ENCODE results near the gene PRMT7.
A peak's percentile ranks its signal among the peaks of the same experiment; 100 is the strongest.

The PRMT7 gene

GRCh38 chr16:68361485-68361884 is 50.7 kb downstream of the PRMT7 start:
- DNase-seq (ENCODE audit: extremely low read depth in 1 of 2, low read depth in 1 of 2) = no peak

- DNase-seq (ENCODE audit: extremely low read depth in 1 of 2, low read depth in 1 of 2) = no peak
Measured at GRCh38 chr16:68362262-68362913, 51.6 kb downstream of the PRMT7 start.

DNA sequence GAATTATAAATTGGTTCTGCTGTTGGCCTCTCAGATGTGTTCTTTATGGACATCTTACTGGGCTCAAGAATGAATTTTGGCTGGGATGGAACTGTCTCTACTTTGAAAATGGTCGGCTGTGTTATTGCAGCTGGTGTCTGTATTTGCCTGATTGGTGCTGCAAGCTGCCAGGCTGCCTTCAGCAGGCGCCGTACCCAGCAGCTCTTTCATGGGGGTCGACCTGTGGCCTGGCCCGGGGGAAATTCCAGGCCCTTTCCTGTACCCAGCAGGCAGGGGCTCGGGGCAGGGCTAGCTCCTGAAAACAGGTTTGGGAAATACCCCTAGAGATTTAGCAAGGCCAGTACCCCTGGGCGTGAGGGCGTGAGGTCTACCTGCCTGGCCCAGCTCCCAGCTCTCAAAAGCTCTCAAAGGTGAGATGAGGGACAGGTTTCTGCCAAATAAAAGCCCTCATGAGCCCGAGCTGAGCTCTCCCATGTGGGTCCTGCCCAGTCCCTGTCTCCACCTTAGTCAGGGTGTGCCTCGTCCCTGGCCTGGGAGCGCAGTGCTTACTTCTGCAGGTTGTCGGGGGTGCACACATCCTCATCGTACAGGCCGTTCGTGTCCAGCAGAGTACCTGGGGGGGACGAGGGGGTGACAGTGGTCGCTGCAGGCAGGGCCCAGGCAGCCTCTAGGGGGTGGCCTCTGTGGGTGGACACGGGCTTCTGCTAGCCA is 52.3 kb downstream of the PRMT7 start:
- no peak for DNase-seq (ENCODE audit: extremely low read depth in 1 of 2, low read depth in 1 of 2)

GRCh38 chr16:68363658-68364521 is 53.1 kb downstream of the PRMT7 start:
- DNase-seq (ENCODE audit: extremely low read depth in 1 of 2, low read depth in 1 of 2) = no peak

DNA sequence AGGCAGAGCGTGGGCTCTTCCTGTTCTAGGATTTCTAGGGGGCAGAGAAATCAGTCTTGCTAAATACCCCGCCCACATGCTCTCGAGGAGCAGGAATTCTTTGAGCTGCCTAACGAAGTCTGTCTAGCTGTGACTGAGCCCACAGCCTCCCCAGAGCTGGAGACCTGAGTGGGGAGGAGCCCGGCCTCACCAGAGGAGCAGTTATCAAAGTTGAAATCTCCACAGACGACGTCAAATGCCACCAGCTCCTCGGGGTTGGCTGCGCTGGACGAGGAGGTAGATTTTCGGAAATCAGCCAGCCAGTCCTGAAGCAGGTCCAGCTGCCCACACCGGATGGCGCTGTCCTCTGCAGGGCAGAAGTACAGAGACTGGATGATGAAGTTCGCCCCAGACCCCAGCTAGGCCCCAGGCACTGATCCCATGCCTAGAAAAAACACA is 53.8 kb downstream of the PRMT7 start:
- no peak for DNase-seq (ENCODE audit: extremely low read depth in 1 of 2, low read depth in 1 of 2)

DNA sequence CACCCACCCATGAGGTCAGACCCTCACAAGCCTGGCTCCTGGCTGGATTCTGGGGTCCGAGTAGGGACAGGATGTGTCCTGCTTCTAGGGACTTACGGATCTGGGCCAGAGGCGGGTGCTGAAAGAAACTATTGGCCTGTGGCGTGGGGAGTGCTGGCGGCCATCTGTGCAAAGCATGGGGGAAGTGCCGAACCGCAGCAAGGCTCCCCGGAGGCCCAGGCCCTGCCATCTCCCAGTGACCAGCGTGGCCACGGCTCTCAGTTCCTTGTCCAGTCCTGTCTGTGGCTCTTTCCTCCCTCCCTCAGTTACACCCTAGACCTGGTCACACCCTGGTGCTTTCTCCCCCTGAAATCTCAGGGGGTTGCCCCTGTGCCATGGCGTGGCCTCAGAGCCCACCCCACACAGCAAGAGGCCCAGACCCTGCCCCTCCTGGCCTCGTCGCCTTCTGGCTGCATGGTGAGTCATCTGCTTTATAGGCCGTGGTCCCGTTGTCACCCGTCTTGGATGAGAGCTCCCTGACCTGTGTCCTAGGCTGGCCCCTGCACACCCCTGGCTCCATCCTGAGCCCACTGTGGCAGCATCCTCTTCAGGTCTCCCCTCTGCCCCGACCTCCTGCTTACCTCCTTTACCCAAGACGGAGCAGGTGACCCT is 54.5 kb downstream of the PRMT7 start:
- DNase-seq (ENCODE audit: extremely low read depth in 1 of 2, low read depth in 1 of 2) = no peak

GRCh38 chr16:68366062-68366461 is 55.2 kb downstream of the PRMT7 start:
- DNase-seq (ENCODE audit: extremely low read depth in 1 of 2, low read depth in 1 of 2) = no peak

- no peak for DNase-seq (ENCODE audit: extremely low read depth in 1 of 2, low read depth in 1 of 2)
Measured at GRCh38 chr16:68367030-68367429, 56.2 kb downstream of the PRMT7 start.

DNA sequence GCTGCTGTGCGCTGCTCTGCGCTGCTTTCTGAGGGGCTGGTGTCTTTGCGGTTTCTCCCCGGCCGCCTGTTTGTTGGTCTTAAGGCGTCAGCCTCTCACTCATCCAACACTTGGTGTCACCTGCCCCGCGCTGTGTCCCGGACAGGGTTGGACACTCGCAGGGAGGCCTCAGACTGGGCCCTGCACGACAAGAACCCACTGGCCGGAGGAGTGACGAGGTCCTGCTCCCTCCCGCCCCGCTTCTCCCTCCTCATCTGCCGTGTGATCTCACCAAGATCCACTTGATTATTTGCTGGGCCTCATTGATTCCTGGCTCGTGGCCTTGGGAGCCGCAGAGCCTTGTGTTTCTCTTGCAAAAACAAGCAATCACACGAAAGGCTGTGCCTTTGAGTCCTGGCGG is 56.6 kb downstream of the PRMT7 start:
- no peak for DNase-seq (ENCODE audit: extremely low read depth in 1 of 2, low read depth in 1 of 2)

GRCh38 chr16:68367891-68368290 is 57.1 kb downstream of the PRMT7 start:
- DNase-seq (ENCODE audit: extremely low read depth in 1 of 2, low read depth in 1 of 2) = no peak

DNA sequence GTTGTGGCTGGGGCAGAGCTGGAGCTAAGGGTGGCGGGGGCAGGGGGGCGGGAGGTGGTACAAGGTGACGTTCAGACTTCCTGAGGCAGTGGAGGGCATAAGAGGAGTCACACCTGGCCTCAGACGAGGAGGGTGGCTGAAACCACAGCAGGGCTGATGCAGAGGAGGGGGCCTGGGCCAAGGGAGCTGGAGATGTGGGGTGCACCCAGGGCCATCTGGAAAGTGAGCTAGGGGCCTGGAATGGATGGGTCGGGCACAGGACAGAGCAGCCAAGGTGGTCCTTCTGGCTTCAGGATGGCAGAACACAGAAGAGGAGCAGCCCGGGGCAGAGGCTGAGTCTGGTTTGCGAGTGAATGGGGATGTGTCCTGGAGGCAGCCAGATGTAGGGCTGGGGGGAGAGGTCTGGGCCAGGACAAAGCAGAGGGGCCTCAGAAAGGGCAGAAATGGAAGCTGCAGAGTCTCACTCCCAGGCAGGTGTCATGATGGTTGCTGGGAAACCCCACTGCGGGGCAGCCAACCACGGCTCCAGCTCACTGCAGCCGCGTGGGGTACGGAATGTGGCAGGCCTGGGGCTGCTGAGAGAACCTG is 57.6 kb downstream of the PRMT7 start:
- DNase-seq (ENCODE audit: extremely low read depth in 1 of 2, low read depth in 1 of 2) = no peak

DNA sequence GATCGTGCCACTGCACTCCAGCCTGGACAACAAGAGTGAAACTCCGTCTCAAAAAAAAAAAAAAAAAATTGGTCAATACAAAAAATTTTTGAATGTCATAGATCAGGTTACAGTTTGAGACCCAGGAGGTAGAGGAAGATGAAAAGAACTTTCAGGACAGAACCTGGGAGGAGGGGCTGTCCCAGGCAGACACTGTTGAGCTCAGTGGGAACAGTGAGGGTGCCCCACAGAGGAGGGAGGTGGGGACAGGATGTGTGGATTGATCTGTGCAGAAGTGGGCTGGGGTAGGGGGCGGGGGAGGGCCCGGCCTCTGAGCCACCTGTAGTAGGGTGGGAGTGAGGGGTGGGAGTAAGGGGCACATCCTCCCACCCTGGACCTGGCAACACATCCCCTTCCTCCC is 58.3 kb downstream of the PRMT7 start:
- no peak for DNase-seq (ENCODE audit: extremely low read depth in 1 of 2, low read depth in 1 of 2)

GRCh38 chr16:68369697-68370580 is 59.1 kb downstream of the PRMT7 start:
- peak; percentile 28 to 55 for DNase-seq (ENCODE audit: extremely low read depth in 1 of 2, low read depth in 1 of 2)

- no peak for DNase-seq (ENCODE audit: extremely low read depth in 1 of 2, low read depth in 1 of 2)
Measured at GRCh38 chr16:68370581-68371275, 59.9 kb downstream of the PRMT7 start.

DNA sequence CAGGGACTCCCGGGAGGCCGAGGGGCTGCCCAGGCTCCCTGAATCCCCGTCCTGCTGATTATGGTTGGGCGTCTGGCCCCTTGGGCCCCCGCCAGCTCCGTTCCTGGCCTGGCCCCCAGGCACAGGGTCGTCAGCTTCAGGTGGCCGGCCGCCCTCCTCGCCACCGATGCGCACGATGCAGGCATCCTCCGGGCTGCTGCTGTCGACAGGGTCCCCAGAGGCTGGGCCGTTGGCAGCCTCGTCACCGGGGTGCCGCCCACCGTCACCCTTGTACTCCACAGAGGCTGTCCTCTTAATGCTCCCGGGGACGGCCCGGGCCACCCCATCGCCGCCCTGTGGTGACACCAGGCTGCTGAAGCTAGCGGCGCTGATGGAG is 60.4 kb downstream of the PRMT7 start:
- DNase-seq (ENCODE audit: extremely low read depth in 1 of 2, low read depth in 1 of 2) = no peak

GRCh38 chr16:68371706-68372380 is 61.0 kb downstream of the PRMT7 start:
- DNase-seq (ENCODE audit: extremely low read depth in 1 of 2, low read depth in 1 of 2) = no peak

DNA sequence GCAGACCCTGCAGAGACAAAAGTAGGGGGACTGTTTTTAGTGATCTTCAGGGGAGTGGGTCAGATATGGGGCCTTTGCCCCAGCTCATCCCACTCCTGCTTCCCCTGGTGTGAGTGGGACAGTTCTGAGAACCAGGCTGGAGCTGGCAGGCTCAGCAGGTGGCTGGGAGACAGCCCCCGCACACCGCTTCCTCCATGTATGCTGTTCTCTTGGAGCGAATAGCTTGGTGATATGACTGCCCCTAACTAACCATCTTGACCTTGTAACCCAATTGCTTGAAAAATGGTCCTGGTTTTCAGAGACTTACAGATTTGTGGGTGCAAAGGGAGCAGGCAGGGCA is 61.5 kb downstream of the PRMT7 start:
- DNase-seq (ENCODE audit: extremely low read depth in 1 of 2, low read depth in 1 of 2) = no peak

DNA sequence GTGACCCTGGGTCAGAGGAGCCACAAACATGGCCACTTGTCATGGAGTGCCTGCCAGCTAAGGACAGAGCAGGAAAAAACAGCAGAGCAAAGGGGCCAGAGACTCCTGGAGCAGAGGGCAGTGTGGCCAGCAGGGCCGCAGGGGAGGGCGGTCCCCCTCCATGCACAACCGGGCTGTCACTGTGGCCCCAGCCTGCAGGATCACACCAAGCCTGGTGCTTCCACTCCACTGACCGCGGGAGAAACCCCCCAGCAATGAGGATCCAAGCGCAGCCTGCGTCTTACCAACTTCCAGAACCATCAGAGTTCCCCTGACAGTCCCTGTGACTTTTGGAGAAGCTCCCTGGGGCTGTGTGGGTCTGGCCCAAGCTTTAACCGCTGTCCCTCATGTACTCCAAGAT is 62.0 kb downstream of the PRMT7 start:
- DNase-seq (ENCODE audit: extremely low read depth in 1 of 2, low read depth in 1 of 2) = no peak
